H9 (cell line): Measurements from ENCODE around the gene PRUNE1. TPM values are rescaled to one million over a fixed set of nuclear protein-coding genes. Genes with fewer than 3 reads are reported as not detected.
A peak's percentile ranks its signal among the peaks of the same experiment; 100 is the strongest.

Experiments used
- DNase-seq: peaks from one replicate; pipeline ENCODE4 v3.0.0-alpha.2; 2017
- H2AFZ ChIP-seq: one replicate; pipeline ENCODE4 v1.6.1; 2013; ENCODE audit warnings: mild to moderate bottlenecking, low read length, control low read depth, moderate library complexity
- H2AK5ac ChIP-seq: 2 replicates; pipeline ENCODE4 v1.6.1; 2013; ENCODE audit warnings: low read length, control low read depth, mixed read lengths; ENCODE audit not compliant: insufficient read length
- H2BK120ac ChIP-seq: one replicate; pipeline ENCODE4 v1.6.1; 2013; ENCODE audit warnings: low read depth, mild to moderate bottlenecking, low read length, control low read depth, inconsistent platforms; ENCODE audit not compliant: poor library complexity, severe bottlenecking
- H2BK12ac ChIP-seq: 2 replicates; pipeline ENCODE4 v1.6.1; 2013; ENCODE audit warnings: low read length, control low read depth, mixed read lengths, low read depth; ENCODE audit not compliant: insufficient read length
- H2BK15ac ChIP-seq: 2 replicates; pipeline ENCODE4 v1.6.1; 2013; ENCODE audit warnings: low read depth, low read length, control low read depth
- H2BK20ac ChIP-seq: one replicate; pipeline ENCODE4 v1.6.1; 2013; ENCODE audit warnings: low read depth, mild to moderate bottlenecking, low read length, control low read depth, inconsistent platforms; ENCODE audit not compliant: poor library complexity, severe bottlenecking
- H2BK5ac ChIP-seq: 2 replicates; pipeline ENCODE4 v1.6.1; 2013; ENCODE audit warnings: low read length, control low read depth, mixed read lengths; ENCODE audit not compliant: insufficient read length
- H3K14ac ChIP-seq: 2 replicates; pipeline ENCODE4 v1.6.1; 2013; ENCODE audit warnings: low read length, control low read depth; ENCODE audit not compliant: insufficient read depth
- H3K18ac ChIP-seq: 2 replicates; pipeline ENCODE4 v1.6.1; 2013; ENCODE audit warnings: low read depth, mild to moderate bottlenecking, mixed read lengths, low read length, control low read depth; ENCODE audit not compliant: insufficient read length
- H3K23ac ChIP-seq: 2 replicates; pipeline ENCODE4 v1.6.1; 2013; ENCODE audit warnings: low read length, control low read depth, mixed read lengths, low read depth; ENCODE audit not compliant: insufficient read length
- H3K23me2 ChIP-seq: 2 replicates; pipeline ENCODE4 v1.6.1; 2013; ENCODE audit warnings: low read depth, mild to moderate bottlenecking, mixed read lengths, low read length, control low read depth; ENCODE audit not compliant: insufficient read length, poor library complexity, severe bottlenecking
- H3K27ac ChIP-seq: 2 replicates; pipeline ENCODE4 v1.5.1; 2013; ENCODE audit warnings: low read length, control low read depth, mixed read lengths, low read depth; ENCODE audit not compliant: insufficient read length
- H3K27me3 ChIP-seq: 2 replicates; pipeline ENCODE4 v1.6.1; 2013; ENCODE audit warnings: low read length, control low read depth, inconsistent platforms; ENCODE audit not compliant: insufficient read depth
- H3K4ac ChIP-seq: 2 replicates; pipeline ENCODE4 v1.6.1; 2013; ENCODE audit warnings: low read depth, mild to moderate bottlenecking, control low read depth, inconsistent platforms, low read length, moderate library complexity
- H3K4me1 ChIP-seq: 2 replicates; pipeline ENCODE4 v1.6.1; 2013; ENCODE audit warnings: low read length, control low read depth, inconsistent platforms; ENCODE audit not compliant: insufficient read depth
- H3K4me2 ChIP-seq: 2 replicates; pipeline ENCODE4 v1.6.1; 2013; ENCODE audit warnings: low read length, control low read depth, mixed read lengths; ENCODE audit not compliant: insufficient read length, insufficient read depth
- H3K56ac ChIP-seq: 2 replicates; pipeline ENCODE4 v1.6.1; 2013; ENCODE audit warnings: low read depth, mild to moderate bottlenecking, mixed read lengths, low read length, control low read depth; ENCODE audit not compliant: insufficient read length
- H3K79me1 ChIP-seq: 2 replicates; pipeline ENCODE4 v1.6.1; 2013; ENCODE audit warnings: low read depth, mild to moderate bottlenecking, moderate library complexity, low read length, control low read depth, inconsistent platforms; ENCODE audit not compliant: insufficient read depth, poor library complexity, severe bottlenecking
- H3K79me2 ChIP-seq: 2 replicates; pipeline ENCODE4 v1.6.1; 2013; ENCODE audit warnings: low read length, control low read depth, inconsistent platforms; ENCODE audit not compliant: insufficient read depth
- H3K9ac ChIP-seq: 2 replicates; pipeline ENCODE4 v1.6.1; 2013; ENCODE audit warnings: low read length, control low read depth, mixed read lengths; ENCODE audit not compliant: insufficient read length; ENCODE audit errors: extremely low read depth
- H3K9me3 ChIP-seq: one replicate; pipeline ENCODE4 v1.6.1; 2013; ENCODE audit warnings: low read depth, low read length, inconsistent platforms; ENCODE audit not compliant: control insufficient read depth
- H3T11ph ChIP-seq: one replicate; pipeline ENCODE4 v1.6.1; 2013; ENCODE audit warnings: mild to moderate bottlenecking, low read length, control low read depth, inconsistent platforms
- H4K20me1 ChIP-seq: one replicate; pipeline ENCODE4 v1.6.1; 2013; ENCODE audit not compliant: control insufficient read depth, insufficient read length, insufficient read depth
- H4K5ac ChIP-seq: 2 replicates; pipeline ENCODE4 v1.6.1; 2013; ENCODE audit warnings: low read depth, mild to moderate bottlenecking, mixed read lengths, low read length, control low read depth; ENCODE audit not compliant: insufficient read length
- H4K8ac ChIP-seq: replicated peaks from 2 replicates; pipeline ENCODE4 v1.6.1; 2013; ENCODE audit warnings: low read length, control low read depth, mixed read lengths, low read depth; ENCODE audit not compliant: insufficient read length
- H4K91ac ChIP-seq: 2 replicates; pipeline ENCODE4 v1.6.1; 2013; ENCODE audit warnings: low read depth, mild to moderate bottlenecking, moderate library complexity, mixed read lengths, low read length, control low read depth; ENCODE audit not compliant: insufficient read length
- H3K27ac Mint-ChIP-seq, 3 experiments: 2 replicates in 2 of 3; 3 replicates in 1 of 3; pipeline ENCODE4 v1.8.0; 2020 to 2021; ENCODE audit warnings: mixed read lengths in 3 of 3, mild to moderate bottlenecking in 1 of 3, moderate library complexity in 1 of 3
- H3K27me3 Mint-ChIP-seq: 2 replicates; pipeline ENCODE4 v1.8.0; 2021; ENCODE audit warnings: low read depth, mild to moderate bottlenecking, moderate library complexity, mixed read lengths
- H3K36me3 Mint-ChIP-seq, 3 experiments: 2 replicates in 2 of 3; 3 replicates in 1 of 3; pipeline ENCODE4 v1.8.0; 2020 to 2021; ENCODE audit warnings: low read depth in 3 of 3, mixed read lengths in 3 of 3; ENCODE audit not compliant: insufficient read depth in 1 of 3
- H3K4me1 Mint-ChIP-seq, 2 experiments: 2 replicates each; pipeline ENCODE4 v1.8.0; 2020; ENCODE audit warnings: mixed read lengths in 2 of 2
- H3K4me3 Mint-ChIP-seq, 2 experiments: 2 replicates in 1 of 2; 3 replicates in 1 of 2; pipeline ENCODE4 v1.8.0; 2020 to 2021; ENCODE audit warnings: mild to moderate bottlenecking in 2 of 2, mixed read lengths in 2 of 2, moderate library complexity in 1 of 2
- H3K9me3 Mint-ChIP-seq, 2 experiments: 2 replicates in 1 of 2; 3 replicates in 1 of 2; pipeline ENCODE4 v1.8.0; 2020; ENCODE audit warnings: mild to moderate bottlenecking in 2 of 2, mixed read lengths in 2 of 2, moderate library complexity in 1 of 2
- WGBS: extraction: QIAGEN DNeasy Blood & Tissue Kit; methylation state at CpG from one replicate; pipeline ENCODE4 v1.1.7; 2013; ENCODE audit warnings: missing lambda C conversion rate, low lambda C conversion rate, mixed read lengths; ENCODE audit not compliant: insufficient read length; ENCODE audit errors: extremely low coverage; 5-methylcytosine and 5-hydroxymethylcytosine counted together
- total RNA-seq: library from RNA; stranded (reverse); gene quantifications from 2 replicates; pipeline ENCODE4 v1.2.1, GENCODE V29; 2021
- TF ChIP-seq, protein P1 (sequence below): fragments of 200-600 bp; sonication (generic); conservative IDR thresholded peaks from 3 replicates; pipeline ENCODE4 v1.8.0; 2021; ENCODE audit warnings: antibody characterized with exemption, mild to moderate bottlenecking

Gene PRUNE1
- total RNA-seq, 1 experiment from 2014 or later = 22.3 TPM

DNA sequence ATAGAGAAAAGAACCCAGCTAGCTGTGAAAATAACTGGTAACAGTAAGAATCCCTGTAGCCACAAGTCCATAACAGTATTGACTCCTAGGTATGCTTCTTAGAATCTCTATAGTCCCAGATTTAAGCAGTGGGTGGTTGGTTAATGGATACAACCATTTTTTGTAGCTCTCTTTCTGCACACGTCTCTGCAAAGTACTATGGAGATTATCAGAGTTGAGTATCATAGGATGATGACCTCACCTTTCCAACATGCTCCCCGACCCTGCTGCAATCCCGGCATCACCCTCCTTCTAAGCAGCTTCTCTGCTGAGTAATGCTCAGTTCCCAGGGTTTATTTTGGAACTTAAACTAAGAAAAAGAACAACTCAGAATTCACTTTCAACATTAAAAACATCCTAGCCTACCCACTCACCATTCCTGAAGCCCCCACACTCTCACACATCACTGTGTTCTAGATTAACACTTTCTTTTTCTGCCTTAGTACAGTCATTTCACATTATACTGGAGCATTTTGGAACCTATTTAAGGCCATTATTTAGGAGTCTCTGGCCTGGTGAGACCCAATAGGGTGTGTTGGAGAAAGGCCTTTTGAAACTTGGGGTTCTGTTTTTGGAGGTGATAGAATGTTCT lies 54.6 kb downstream of the PRUNE1 start:
- Histone ChIP-seq H3K27ac (no peak overlapping the region), H3K4me2 (no peak overlapping the region), H3K9ac (no peak overlapping the region)

More for the DNA sequence above, 54.6 kb downstream of the PRUNE1 start:
- Histone ChIP-seq H3K9me3 (no peaks in the 10 kb centered on the region), H2BK120ac (no peak overlapping the region), H3K4ac (no peak overlapping the region), H3K27me3 (no peaks in the 10 kb centered on the region), H2BK15ac (no peak overlapping the region), H3K4me1 (peaks cover 4% of the 10 kb centered on the region; the same call in 1 of the 2 replicates), H4K8ac (no peak overlapping the region), H3T11ph (no peak overlapping the region), H2BK20ac (no peak overlapping the region), H3K79me2 (peaks cover 24% of the 10 kb centered on the region; the same call in 1 of the 2 replicates), H3K79me1 (peaks cover 3% of the 10 kb centered on the region), H2AFZ (no peak overlapping the region), H2BK5ac (no peak overlapping the region), H4K5ac (no peak overlapping the region), H3K23ac (no peak overlapping the region), H2AK5ac (no peak overlapping the region), H3K14ac (no peak overlapping the region), H4K20me1 (no peaks in the 10 kb centered on the region), H3K18ac (no peak overlapping the region), H4K91ac (no peak overlapping the region), H3K23me2 (peaks cover 20% of the 10 kb centered on the region), H2BK12ac (no peak overlapping the region), H3K56ac (no peak overlapping the region)
- TF ChIP-seq, protein P1, sequence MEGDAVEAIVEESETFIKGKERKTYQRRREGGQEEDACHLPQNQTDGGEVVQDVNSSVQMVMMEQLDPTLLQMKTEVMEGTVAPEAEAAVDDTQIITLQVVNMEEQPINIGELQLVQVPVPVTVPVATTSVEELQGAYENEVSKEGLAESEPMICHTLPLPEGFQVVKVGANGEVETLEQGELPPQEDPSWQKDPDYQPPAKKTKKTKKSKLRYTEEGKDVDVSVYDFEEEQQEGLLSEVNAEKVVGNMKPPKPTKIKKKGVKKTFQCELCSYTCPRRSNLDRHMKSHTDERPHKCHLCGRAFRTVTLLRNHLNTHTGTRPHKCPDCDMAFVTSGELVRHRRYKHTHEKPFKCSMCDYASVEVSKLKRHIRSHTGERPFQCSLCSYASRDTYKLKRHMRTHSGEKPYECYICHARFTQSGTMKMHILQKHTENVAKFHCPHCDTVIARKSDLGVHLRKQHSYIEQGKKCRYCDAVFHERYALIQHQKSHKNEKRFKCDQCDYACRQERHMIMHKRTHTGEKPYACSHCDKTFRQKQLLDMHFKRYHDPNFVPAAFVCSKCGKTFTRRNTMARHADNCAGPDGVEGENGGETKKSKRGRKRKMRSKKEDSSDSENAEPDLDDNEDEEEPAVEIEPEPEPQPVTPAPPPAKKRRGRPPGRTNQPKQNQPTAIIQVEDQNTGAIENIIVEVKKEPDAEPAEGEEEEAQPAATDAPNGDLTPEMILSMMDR = no peak
- no peak for DNase-seq
- Mint-ChIP-seq H3K27ac (peak overlapping the region in 2 of 3 experiments; percentile 59 to 83; a peak in 2 of 7 replicates), H3K9me3 (no peaks in the 10 kb centered on the region), H3K4me1 (peaks cover 32 to 37% of the 10 kb centered on the region in 2 experiments), H3K4me3 (peak overlapping the region in 1 of 2 experiments; percentile 98; a peak in 2 of 5 replicates), H3K27me3 (no peaks in the 10 kb centered on the region), H3K36me3 (peaks cover 10 to 31% (median 25%) of the 10 kb centered on the region in 3 experiments; a peak in 6 of 7 replicates)
- no CpG with 5 or more reads among the region's 3 CpGs for WGBS
